Stimulated activated CD4-positive, alpha-beta T cell treated with anti-CD3 and anti-CD28 coated beads, Interleukin-1b, Interleukin-23, amount 100 ng/mL, for 48 hours (primary cell): ENCODE results near the gene ARNT2.

Experiments used
- DNase-seq: peaks from one replicate; pipeline ENCODE4 v3.0.0-alpha.2; 2020

Gene ARNT2

GRCh38 chr15:80526556-80527340 is 122.6 kb downstream of the ARNT2 start:
- DNase-seq: no peak

GRCh38 chr15:80527406-80527805 is 123.2 kb downstream of the ARNT2 start:
- DNase-seq: no peak

- DNase-seq: no peak
Measured at GRCh38 chr15:80527961-80528360, 123.8 kb downstream of the ARNT2 start.

- no peak for DNase-seq
Measured at GRCh38 chr15:80530737-80531365, 126.7 kb downstream of the ARNT2 start.

- no peak for DNase-seq
Measured at GRCh38 chr15:80531388-80531787, 127.2 kb downstream of the ARNT2 start.

GRCh38 chr15:80531796-80532195 is 127.6 kb downstream of the ARNT2 start:
- DNase-seq: no peak

GRCh38 chr15:80533790-80534333 is 129.7 kb downstream of the ARNT2 start:
- no peak for DNase-seq

GRCh38 chr15:80536231-80536630 is 132.0 kb downstream of the ARNT2 start:
- DNase-seq: no peak

GRCh38 chr15:80536716-80537115 is 132.5 kb downstream of the ARNT2 start:
- DNase-seq: no peak

- DNase-seq: no peak
Measured at GRCh38 chr15:80545078-80545477, 140.9 kb downstream of the ARNT2 start.

GRCh38 chr15:80547264-80547663 is 143.1 kb downstream of the ARNT2 start:
- DNase-seq: no peak

GRCh38 chr15:80549191-80549590 is 145.0 kb downstream of the ARNT2 start:
- no peak for DNase-seq

GRCh38 chr15:80549654-80550053 is 145.5 kb downstream of the ARNT2 start:
- DNase-seq: no peak

- no peak for DNase-seq
Measured at GRCh38 chr15:80550219-80550907, 146.2 kb downstream of the ARNT2 start.

GRCh38 chr15:80550908-80551260 is 146.7 kb downstream of the ARNT2 start:
- DNase-seq: no peak

- DNase-seq: no peak
Measured at GRCh38 chr15:80551348-80551747, 147.2 kb downstream of the ARNT2 start.

- no peak for DNase-seq
Measured at GRCh38 chr15:80554560-80554959, 150.4 kb downstream of the ARNT2 start.

GRCh38 chr15:80556694-80557367 is 152.6 kb downstream of the ARNT2 start:
- no peak for DNase-seq

- DNase-seq: no peak
Measured at GRCh38 chr15:80557441-80558234, 153.5 kb downstream of the ARNT2 start.

GRCh38 chr15:80558631-80559319 is 154.6 kb downstream of the ARNT2 start:
- DNase-seq: no peak

- DNase-seq: no peak
Measured at GRCh38 chr15:80559320-80559693, 155.1 kb downstream of the ARNT2 start.

- no peak for DNase-seq
Measured at GRCh38 chr15:80559761-80560160, 155.6 kb downstream of the ARNT2 start.
